MM.1S (cell line): ENCODE data around the gene MYADML2.

ENCODE experiments used
- EZH2phosphoT487 ChIP-seq: fragments of 300-600 bp; sonication (generic); IDR thresholded peaks from 2 replicates; pipeline ENCODE4 v1.6.1; 2018; ENCODE audit warnings: antibody characterized with exemption, low read length
- TF ChIP-seq, protein P1 (sequence below): fragments of 300-600 bp; sonication (generic); IDR thresholded peaks from 2 replicates; pipeline ENCODE4 v1.5.1; 2016; ENCODE audit warnings: antibody characterized with exemption, low read length, mixed read lengths

DNA sequence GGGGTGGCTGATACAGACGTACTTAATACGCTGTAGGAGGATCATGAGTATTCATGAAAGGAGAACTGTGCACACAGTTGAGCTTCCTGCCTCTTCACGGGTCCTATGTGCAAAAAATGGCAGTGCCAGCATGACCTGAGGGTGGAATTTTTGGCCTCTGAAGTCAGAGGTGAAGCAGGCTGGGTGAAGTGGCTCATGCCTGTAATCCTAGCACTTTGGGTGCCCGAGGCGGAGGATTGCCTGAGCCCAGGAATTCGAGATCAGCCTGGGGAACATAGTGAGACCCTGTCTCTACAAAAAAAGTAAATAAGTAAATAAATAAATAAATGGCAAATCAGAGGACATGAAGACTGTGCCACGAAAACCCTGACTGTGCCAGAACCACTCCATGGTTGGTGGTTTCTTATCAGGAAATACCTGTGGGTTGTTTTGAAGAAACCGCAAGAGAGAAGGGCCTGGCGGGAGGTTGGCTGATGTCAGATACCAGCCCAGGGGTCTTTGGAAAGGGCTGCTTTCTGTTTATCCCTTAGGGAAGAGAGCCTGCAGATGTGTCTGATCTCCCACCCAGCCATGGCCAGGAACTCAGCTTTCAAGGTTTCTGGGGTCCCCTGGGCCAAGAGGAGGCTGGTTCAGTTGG, 33.8 kb upstream of the MYADML2 start:
- TF ChIP-seq, protein P1, sequence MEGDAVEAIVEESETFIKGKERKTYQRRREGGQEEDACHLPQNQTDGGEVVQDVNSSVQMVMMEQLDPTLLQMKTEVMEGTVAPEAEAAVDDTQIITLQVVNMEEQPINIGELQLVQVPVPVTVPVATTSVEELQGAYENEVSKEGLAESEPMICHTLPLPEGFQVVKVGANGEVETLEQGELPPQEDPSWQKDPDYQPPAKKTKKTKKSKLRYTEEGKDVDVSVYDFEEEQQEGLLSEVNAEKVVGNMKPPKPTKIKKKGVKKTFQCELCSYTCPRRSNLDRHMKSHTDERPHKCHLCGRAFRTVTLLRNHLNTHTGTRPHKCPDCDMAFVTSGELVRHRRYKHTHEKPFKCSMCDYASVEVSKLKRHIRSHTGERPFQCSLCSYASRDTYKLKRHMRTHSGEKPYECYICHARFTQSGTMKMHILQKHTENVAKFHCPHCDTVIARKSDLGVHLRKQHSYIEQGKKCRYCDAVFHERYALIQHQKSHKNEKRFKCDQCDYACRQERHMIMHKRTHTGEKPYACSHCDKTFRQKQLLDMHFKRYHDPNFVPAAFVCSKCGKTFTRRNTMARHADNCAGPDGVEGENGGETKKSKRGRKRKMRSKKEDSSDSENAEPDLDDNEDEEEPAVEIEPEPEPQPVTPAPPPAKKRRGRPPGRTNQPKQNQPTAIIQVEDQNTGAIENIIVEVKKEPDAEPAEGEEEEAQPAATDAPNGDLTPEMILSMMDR: no peak
- TF ChIP-seq EZH2phosphoT487: no peak
